ENCODE data around the gene SEMA5B.

Gene SEMA5B

GRCh38 chr3:123076112-123076495, 48.5 kb upstream of the SEMA5B start:
- Histone ChIP-seq H3K27me3 (ENCODE audit: insufficient read depth, poor library complexity, severe bottlenecking) (no peaks in the 10 kb centered on the region), H3K4me3 (replicated peaks; ENCODE audit: insufficient read depth, low read length) (no peak overlapping the region), H3K27ac (replicated peaks) (no peak overlapping the region)
- no peak for TF ChIP-seq GABPA (IDR thresholded peaks at IDR 0.05; ENCODE audit: low read depth)
- TF ChIP-seq SPI1 (IDR thresholded peaks at IDR 0.05; ENCODE audit: borderline replicate concordance, low read depth), result no peak
- no peak for TF ChIP-seq REST (IDR thresholded peaks at IDR 0.05; ENCODE audit: insufficient replicate concordance, low read depth)
- no peak for TF ChIP-seq CTCF (IDR thresholded peaks at IDR 0.05; ENCODE audit: insufficient read depth, low read length)
- TF ChIP-seq POLR2AphosphoS5 (IDR thresholded peaks at IDR 0.05; ENCODE audit: low read depth), result no peak
- DNase-seq (ENCODE audit: low read depth in 1 of 2, low spot score in 1 of 2), result no peak

GRCh38 chr3:123075359-123075758, 47.8 kb upstream of the SEMA5B start:
- H3K4me3 ChIP-seq (replicated peaks; ENCODE audit: insufficient read depth, low read length), result no peak overlapping the region
- no peak overlapping the region for H3K27ac ChIP-seq (replicated peaks)
- no peak for DNase-seq (ENCODE audit: low read depth in 1 of 2, low spot score in 1 of 2)
- TF ChIP-seq POLR2AphosphoS5 (IDR thresholded peaks at IDR 0.05; ENCODE audit: low read depth) (no peak), CTCF (IDR thresholded peaks at IDR 0.05; ENCODE audit: insufficient read depth, low read length) (no peak), SPI1 (IDR thresholded peaks at IDR 0.05; ENCODE audit: borderline replicate concordance, low read depth) (no peak), GABPA (IDR thresholded peaks at IDR 0.05; ENCODE audit: low read depth) (no peak)
- no peaks in the 10 kb centered on the region for H3K27me3 ChIP-seq (ENCODE audit: insufficient read depth, poor library complexity, severe bottlenecking)

GRCh38 chr3:123072564-123072963, 45.0 kb upstream of the SEMA5B start:
- H3K4me3 ChIP-seq (replicated peaks; ENCODE audit: insufficient read depth, low read length), result no peak overlapping the region

More at GRCh38 chr3:123072564-123072963, 45.0 kb upstream of the SEMA5B start:
- no peak for DNase-seq (ENCODE audit: low read depth in 1 of 2, low spot score in 1 of 2)
- H3K27me3 ChIP-seq (ENCODE audit: insufficient read depth, poor library complexity, severe bottlenecking), result no peaks in the 10 kb centered on the region
- peak overlapping the region; percentile 22; the same call in 1 of the 2 replicates for H3K27ac ChIP-seq (replicated peaks)
- no peak for TF ChIP-seq REST (IDR thresholded peaks at IDR 0.05; ENCODE audit: insufficient replicate concordance, low read depth)
- no peak for TF ChIP-seq POLR2AphosphoS5 (IDR thresholded peaks at IDR 0.05; ENCODE audit: low read depth)
- TF ChIP-seq SPI1 (IDR thresholded peaks at IDR 0.05; ENCODE audit: borderline replicate concordance, low read depth), result no peak
- no peak for TF ChIP-seq CTCF (IDR thresholded peaks at IDR 0.05; ENCODE audit: insufficient read depth, low read length)
- TF ChIP-seq GABPA (IDR thresholded peaks at IDR 0.05; ENCODE audit: low read depth), result no peak

All from HL-60 (cell line).